GM23248 (cell line): ENCODE data around the gene MAPK11. TPM values are rescaled to one million over a fixed set of nuclear protein-coding genes. Genes with fewer than 3 reads are reported as not detected.
A peak's percentile ranks its signal among the peaks of the same experiment; 100 is the strongest.

Source experiments
- DNase-seq: peaks from one replicate; pipeline ENCODE4 v3.0.0-alpha.2; 2015
- H2AFZ ChIP-seq: fragments of 200-600 bp; sonication (generic); 2 replicates; pipeline ENCODE4 v1.6.1; 2016; ENCODE audit warnings: antibody characterized with exemption
- H3F3A ChIP-seq: fragments of 200-600 bp; sonication (generic); 2 replicates; pipeline ENCODE4 v1.6.1; 2016; ENCODE audit warnings: mild to moderate bottlenecking, antibody characterized with exemption, mixed run types; ENCODE audit not compliant: insufficient read depth
- H3K27ac ChIP-seq: fragments of 200-600 bp; sonication (generic); 2 replicates; pipeline ENCODE4 v1.5.1; 2016; ENCODE audit warnings: mild to moderate bottlenecking
- H3K27me3 ChIP-seq: fragments of 200-600 bp; sonication (generic); replicated peaks from 2 replicates; pipeline ENCODE4 v1.6.1; 2016; ENCODE audit warnings: mild to moderate bottlenecking; ENCODE audit not compliant: insufficient read depth
- H3K36me3 ChIP-seq: fragments of 200-600 bp; sonication (generic); 2 replicates; pipeline ENCODE4 v1.6.1; 2016; ENCODE audit warnings: low read depth, mild to moderate bottlenecking
- H3K4me1 ChIP-seq: fragments of 200-600 bp; sonication (generic); 2 replicates; pipeline ENCODE4 v1.6.1; 2016; ENCODE audit warnings: mild to moderate bottlenecking; ENCODE audit not compliant: insufficient read depth
- H3K4me2 ChIP-seq: fragments of 200-600 bp; sonication (generic); one replicate; pipeline ENCODE4 v1.6.1; 2016; ENCODE audit warnings: mild to moderate bottlenecking; ENCODE audit not compliant: unreplicated experiment
- H3K4me3 ChIP-seq: fragments of 200-600 bp; sonication (generic); 2 replicates; pipeline ENCODE4 v1.5.1; 2016; ENCODE audit warnings: mild to moderate bottlenecking
- H3K79me2 ChIP-seq: fragments of 200-600 bp; sonication (generic); 2 replicates; pipeline ENCODE4 v1.6.1; 2016; ENCODE audit warnings: mild to moderate bottlenecking; ENCODE audit not compliant: insufficient read depth
- H3K9ac ChIP-seq: fragments of 200-600 bp; sonication (generic); 2 replicates; pipeline ENCODE4 v1.6.1; 2016; ENCODE audit warnings: mild to moderate bottlenecking
- H3K9me2 ChIP-seq: fragments of 200-600 bp; sonication (generic); 2 replicates; pipeline ENCODE4 v1.6.1; 2016; ENCODE audit warnings: mixed run types, mild to moderate bottlenecking, moderate library complexity; ENCODE audit not compliant: insufficient read depth
- H3K9me3 ChIP-seq: fragments of 200-600 bp; sonication (generic); one replicate; pipeline ENCODE4 v1.6.1; 2017; ENCODE audit warnings: low read depth
- H4K20me1 ChIP-seq: fragments of 200-600 bp; sonication (generic); 2 replicates; pipeline ENCODE4 v1.6.0; 2016; ENCODE audit not compliant: insufficient read depth
- EZH2 ChIP-seq: fragments of 200-600 bp; sonication (generic); IDR thresholded peaks from 2 replicates; pipeline ENCODE4 v1.6.1; 2018; ENCODE audit warnings: antibody characterized with exemption, mild to moderate bottlenecking; ENCODE audit not compliant: insufficient read depth, poor library complexity, severe bottlenecking
- EZH2phosphoT487 ChIP-seq: fragments of 200-600 bp; sonication (generic); IDR thresholded peaks from 2 replicates; pipeline ENCODE4 v1.6.1; 2018; ENCODE audit warnings: antibody characterized with exemption, moderate library complexity, mild to moderate bottlenecking, low read depth; ENCODE audit not compliant: insufficient read depth
- WGBS, 2 experiments: methylation state at CpG; one replicate each; pipeline ENCODE4 v1.1.6; 2015 to 2017; ENCODE audit warnings: low lambda C conversion rate in 2 of 2, low coverage in 1 of 2; ENCODE audit errors: missing lambda C conversion rate in 2 of 2; 5-methylcytosine and 5-hydroxymethylcytosine counted together
- in situ Hi-C: fragments of 300-500 bp; cut with MboI; formaldehyde crosslinking; loops from 2 replicates; pipeline ENCODE4 v1.15.0; 2020
- polyA plus RNA-seq: library from polyadenylated mRNA; unstranded; fragments of >200 nt; fragmentation: Nextera tagmentation; extraction: Ambion mirVana; gene quantifications from 2 replicates; pipeline ENCODE4 v1.2.1, GENCODE V29; 2016
- total RNA-seq: library from RNA; depleted of rRNA; stranded (reverse); fragments of >200 nt; shearing (Covaris generic); gene quantifications from 2 replicates; pipeline ENCODE4 v1.2.3, GENCODE V29; 2014; rRNA removed

Gene MAPK11
- total RNA-seq (9.8 and 12.3 TPM in 2 replicates), polyA plus RNA-seq (1.0 and 1.2 TPM in 2 replicates)

DNA sequence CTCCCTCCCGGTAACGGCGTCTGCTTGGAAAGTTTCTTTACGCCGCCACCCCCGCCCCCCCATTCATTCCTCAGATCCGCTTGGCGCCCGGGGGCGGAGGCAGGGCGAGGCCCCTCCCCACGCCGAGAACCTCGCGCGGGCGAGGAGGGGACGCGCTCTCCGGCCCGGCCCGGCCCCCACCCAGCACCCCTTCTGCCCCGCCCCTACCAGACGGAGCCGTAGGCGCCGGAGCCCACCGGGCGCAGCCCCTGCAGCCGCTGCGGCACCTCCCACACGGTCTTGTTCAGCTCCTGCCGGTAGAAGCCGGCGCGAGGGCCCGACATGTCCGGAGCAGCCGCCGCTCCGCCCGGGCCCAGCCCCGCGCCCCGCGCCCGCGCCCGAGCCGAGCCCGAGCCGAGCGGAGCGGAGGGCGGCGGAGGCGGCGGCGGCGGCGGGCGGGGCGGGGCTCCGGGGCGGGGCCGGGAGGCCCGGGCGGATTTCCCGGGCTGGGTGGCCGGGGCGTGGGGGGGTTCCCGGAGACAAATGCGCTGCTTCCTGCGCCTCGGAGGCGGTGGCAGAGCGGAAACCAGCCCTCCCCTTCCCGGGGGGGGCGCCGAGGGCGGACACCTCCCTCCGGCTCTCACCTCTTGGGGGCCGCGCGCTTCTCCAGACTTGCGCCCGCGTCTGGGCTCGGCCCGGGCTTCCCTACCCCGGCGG, at the start of gene MAPK11:
Gene MAPK11 (minus strand): TSS at position 411 of the 696 bp plus-strand sequence. CDS start 88 bp downstream, at position 323.
- 1% methylated on average over 12 to 56 of the region's 92 CpGs for WGBS, 2 experiments
- peak within 1 kb of the TSS; percentile 47; the same call in 1 of the 2 replicates for H3K9ac ChIP-seq
- H4K20me1 ChIP-seq: no peaks in the 10 kb centered on the region
- H3K4me2 ChIP-seq: peak within 1 kb of the TSS; percentile 86
- no peaks in the 10 kb centered on the region for H3K9me3 ChIP-seq
- peaks cover 3% of the 10 kb centered on the region; the same call in 1 of the 2 replicates for H3F3A ChIP-seq
- H3K4me3 ChIP-seq: peak within 1 kb of the TSS; percentile 74
- H2AFZ ChIP-seq: 0 out of 2 replicates have a peak within 1 kb of the TSS, but pooled peaks have one; percentile 8
- H3K4me1 ChIP-seq: peaks cover 7% of the 10 kb centered on the region
- H3K9me2 ChIP-seq: no peaks in the 10 kb centered on the region
- H3K27me3 ChIP-seq: no peaks in the 10 kb centered on the region
- DNase-seq: peak; percentile 73
- TF ChIP-seq EZH2 (no peak), EZH2phosphoT487 (no peak)
- no peaks in the 10 kb centered on the region; the same call in 1 of the 2 replicates for H3K79me2 ChIP-seq
- H3K27ac ChIP-seq: no peak within 1 kb of the TSS
- H3K36me3 ChIP-seq: peaks cover 6% of the 10 kb centered on the region; the same call in 1 of the 2 replicates
- in situ Hi-C loops: loop anchor here (10.0 kb wide), 1 partner anchor 65 kb away; no protein-coding TSS in a partner anchor

DNA sequence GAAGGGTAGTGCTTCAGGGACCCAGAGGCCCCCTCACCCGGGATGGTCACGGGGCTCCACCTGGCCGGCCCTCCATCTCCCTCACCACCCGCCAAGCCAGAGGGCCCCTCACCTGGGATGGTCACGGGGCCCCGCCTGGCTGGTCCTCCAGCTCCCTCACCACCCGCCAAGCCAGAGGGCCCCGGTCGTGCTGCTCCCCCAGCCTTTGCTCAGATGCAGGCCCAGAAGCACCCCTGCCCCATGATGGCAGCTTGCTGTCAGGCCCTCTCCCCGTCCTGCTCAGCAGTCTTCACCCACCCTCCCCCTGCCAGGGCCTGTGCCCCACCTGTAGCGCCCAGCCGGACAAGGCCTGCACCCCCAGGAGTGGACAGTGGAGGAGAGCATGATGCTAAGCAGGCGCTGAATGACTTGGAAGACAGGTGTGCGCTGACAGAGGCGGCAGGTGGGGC, 49.3 kb upstream of the MAPK11 start:
- Histone ChIP-seq H3K4me1 (no peaks in the 10 kb centered on the region), H3K9me2 (no peaks in the 10 kb centered on the region), H3K27ac (no peak overlapping the region), H3K79me2 (0 out of 2 replicates have a peak, but pooled peaks cover under 1% of the 10 kb centered on the region), H2AFZ (no peak overlapping the region), H3K4me3 (no peak overlapping the region), H3F3A (no peaks in the 10 kb centered on the region), H3K4me2 (no peak overlapping the region), H4K20me1 (no peaks in the 10 kb centered on the region), H3K9me3 (no peaks in the 10 kb centered on the region), H3K9ac (no peak overlapping the region), H3K36me3 (no peaks in the 10 kb centered on the region), H3K27me3 (no peaks in the 10 kb centered on the region)
- in situ Hi-C loops: no loop called here
- WGBS, 2 experiments: 91 to 94% methylated on average over 12 to 15 of the region's 15 CpGs
- TF ChIP-seq EZH2phosphoT487 (no peak), EZH2 (no peak)
- no peak for DNase-seq

DNA sequence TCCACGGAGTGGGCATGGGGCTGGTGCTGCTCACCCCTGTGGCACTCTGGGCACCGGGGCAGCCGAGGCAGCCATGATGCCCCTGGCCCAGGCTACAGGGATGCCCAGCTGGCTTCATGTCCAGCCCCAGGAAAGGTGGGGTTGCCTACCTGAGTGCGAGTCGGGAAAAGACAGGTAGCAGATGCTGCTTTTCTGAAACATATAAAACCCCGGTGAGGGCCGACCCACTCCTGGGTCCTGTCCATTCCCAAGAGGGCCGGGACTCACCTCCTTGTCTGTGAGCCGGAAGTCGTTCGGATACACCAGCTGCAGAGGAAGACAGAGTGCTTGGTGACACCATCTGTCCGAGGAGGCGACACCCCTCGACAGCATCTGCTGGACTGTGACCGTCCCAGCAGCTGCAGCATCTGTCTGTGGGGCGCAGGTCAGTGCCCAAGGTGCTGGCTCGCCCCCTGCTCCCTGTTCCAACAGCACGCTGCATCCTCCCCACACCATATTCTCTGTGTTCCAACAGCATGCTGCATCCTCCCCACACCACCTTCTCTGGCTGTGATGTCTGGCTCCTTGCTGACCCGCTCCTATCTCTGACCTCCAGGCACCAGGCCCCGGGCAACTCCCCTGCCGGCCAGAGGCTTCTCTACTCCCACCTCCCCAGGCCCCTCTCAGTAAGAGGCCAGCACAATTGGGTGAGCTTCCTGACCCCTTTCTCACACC, 48.7 kb upstream of the MAPK11 start:
- no peaks in the 10 kb centered on the region for H4K20me1 ChIP-seq
- no peak overlapping the region for H3K9ac ChIP-seq
- no peaks in the 10 kb centered on the region for H3F3A ChIP-seq
- no peak overlapping the region for H2AFZ ChIP-seq
- H3K9me2 ChIP-seq: no peaks in the 10 kb centered on the region
- WGBS, 2 experiments: 80 to 82% methylated on average over 21 of the region's 21 CpGs
- no peaks in the 10 kb centered on the region for H3K27me3 ChIP-seq
- no peak overlapping the region for H3K27ac ChIP-seq
- H3K4me1 ChIP-seq: no peaks in the 10 kb centered on the region
- H3K9me3 ChIP-seq: no peaks in the 10 kb centered on the region
- in situ Hi-C loops: no loop called here
- TF ChIP-seq EZH2: no peak
- TF ChIP-seq EZH2phosphoT487: no peak
- H3K4me3 ChIP-seq: no peak overlapping the region
- no peaks in the 10 kb centered on the region for H3K79me2 ChIP-seq
- no peaks in the 10 kb centered on the region for H3K36me3 ChIP-seq
- H3K4me2 ChIP-seq: no peak overlapping the region
- DNase-seq: no peak

DNA sequence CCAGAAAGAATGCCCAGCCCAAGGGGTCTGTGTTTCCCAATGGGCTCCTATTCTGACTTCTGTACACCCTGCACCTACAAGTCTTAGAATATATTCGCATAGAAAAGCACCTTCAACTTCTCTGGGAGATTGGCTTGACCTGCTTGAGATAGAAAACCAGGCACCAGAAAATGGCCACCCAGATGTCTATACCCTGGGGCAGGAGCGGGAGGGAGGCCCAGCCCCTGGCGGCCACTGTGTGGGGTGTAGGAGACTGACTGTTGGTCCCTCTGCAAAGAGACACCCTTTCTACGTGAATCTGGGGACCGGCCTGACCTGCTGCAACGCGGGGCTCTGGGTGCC, 48.1 kb upstream of the MAPK11 start:
- H3K27me3 ChIP-seq: no peaks in the 10 kb centered on the region
- 89 to 93% methylated on average over 7 of the region's 7 CpGs for WGBS, 2 experiments
- H3K36me3 ChIP-seq: no peaks in the 10 kb centered on the region

More for the DNA sequence above, 48.1 kb upstream of the MAPK11 start:
- Histone ChIP-seq H4K20me1 (no peaks in the 10 kb centered on the region), H3K4me3 (no peak overlapping the region), H3K9ac (no peak overlapping the region), H3K27ac (no peak overlapping the region), H3K9me2 (no peaks in the 10 kb centered on the region), H2AFZ (no peak overlapping the region), H3K4me1 (no peaks in the 10 kb centered on the region), H3F3A (no peaks in the 10 kb centered on the region), H3K4me2 (no peak overlapping the region), H3K79me2 (no peaks in the 10 kb centered on the region), H3K9me3 (no peaks in the 10 kb centered on the region)
- no peak for TF ChIP-seq EZH2
- DNase-seq: no peak
- in situ Hi-C loops: no loop called here
